IMR-90 (cell line): ENCODE measurements around the gene AKR1E2. TPM values are rescaled to one million over a fixed set of nuclear protein-coding genes. Genes with fewer than 3 reads are reported as not detected.

ENCODE experiments used
- ATAC-seq: fragments of 200-7000 bp; cut with Tn5 transposase; 2 replicates; pipeline ENCODE4 v1.9.1; 2020; ENCODE audit warnings: low read depth, mild to moderate bottlenecking, moderate library complexity
- BruUV-seq: library from RNA; stranded (reverse); fragments of 400-500 nt; replicated peaks from 2 replicates; lab custom pipeline; 2021; lab: Mats Ljungman, UMichigan
- CTCF ChIA-PET: fragments of 300-600 bp; formaldehyde crosslinking; extraction: SDS; loops from one replicate; lab custom pipeline; 2021; ENCODE audit warnings: antibody characterized with exemption; lab: Yijun Ruan, JAX
- POLR2A ChIA-PET: fragments of 300-600 bp; sonication (Branson Sonifier 250); formaldehyde crosslinking; loops from one replicate; lab custom pipeline; 2022; ENCODE audit warnings: antibody characterized with exemption; ENCODE audit not compliant: unreplicated experiment; lab: Charles Lee
- DNase-seq: peaks from one replicate; pipeline ENCODE4 v3.0.0; 2013
- H2AFZ ChIP-seq: replicated peaks from 2 replicates; pipeline ENCODE3; 2013; ENCODE audit warnings: low read length, mild to moderate bottlenecking; ENCODE audit not compliant: poor library complexity
- H2AK5ac ChIP-seq: 2 replicates; pipeline ENCODE4 v1.6.1; 2013; ENCODE audit warnings: low read depth, low read length, inconsistent platforms
- H2AK9ac ChIP-seq: replicated peaks from 2 replicates; pipeline ENCODE3; 2013; ENCODE audit warnings: mild to moderate bottlenecking, low read depth, low read length, moderate library complexity; ENCODE audit not compliant: poor library complexity
- H2BK120ac ChIP-seq: 2 replicates; pipeline ENCODE4 v1.6.1; 2013; ENCODE audit warnings: low read depth, low read length, inconsistent platforms
- H2BK15ac ChIP-seq: 3 replicates; pipeline ENCODE4 v1.6.1; 2013; ENCODE audit warnings: low read depth, low read length, inconsistent platforms
- H2BK20ac ChIP-seq: 2 replicates; pipeline ENCODE4 v1.6.1; 2013; ENCODE audit warnings: low read depth, mild to moderate bottlenecking, inconsistent platforms, low read length, moderate library complexity
- H2BK5ac ChIP-seq: 2 replicates; pipeline ENCODE4 v1.6.1; 2013; ENCODE audit warnings: mild to moderate bottlenecking, low read depth, low read length, inconsistent platforms; ENCODE audit not compliant: poor library complexity, severe bottlenecking
- H3K14ac ChIP-seq: replicated peaks from 2 replicates; pipeline ENCODE4 v1.6.1; 2013; ENCODE audit warnings: low read depth, low read length, inconsistent platforms
- H3K18ac ChIP-seq: 2 replicates; pipeline ENCODE4 v1.6.1; 2013; ENCODE audit warnings: low read depth, low read length, control low read depth
- H3K23ac ChIP-seq: 2 replicates; pipeline ENCODE4 v1.6.1; 2013; ENCODE audit warnings: low read depth, low read length, inconsistent platforms
- H3K27ac ChIP-seq: 2 replicates; pipeline ENCODE4 v1.5.1; 2013; ENCODE audit warnings: mild to moderate bottlenecking, control low read depth, low read length; ENCODE audit not compliant: insufficient read depth
- H3K27me3 ChIP-seq: 2 replicates; pipeline ENCODE4 v1.6.1; 2013; ENCODE audit warnings: low read length; ENCODE audit not compliant: control insufficient read depth, insufficient read depth
- H3K36me3 ChIP-seq: 2 replicates; pipeline ENCODE4 v1.6.1; 2013; ENCODE audit warnings: low read length, mixed read lengths; ENCODE audit not compliant: control insufficient read depth, insufficient read depth
- H3K4ac ChIP-seq: 2 replicates; pipeline ENCODE4 v1.6.1; 2013; ENCODE audit warnings: low read depth, low read length, inconsistent platforms
- H3K4me1 ChIP-seq: 2 replicates; pipeline ENCODE4 v1.6.1; 2013; ENCODE audit warnings: low read length, mixed read lengths; ENCODE audit not compliant: control insufficient read depth, insufficient read depth
- H3K4me2 ChIP-seq: 2 replicates; pipeline ENCODE4 v1.6.1; 2013; ENCODE audit warnings: low read depth, mild to moderate bottlenecking, control low read depth, low read length, moderate library complexity
- H3K4me3 ChIP-seq: 2 replicates; pipeline ENCODE4 v1.5.1; 2013; ENCODE audit warnings: low read depth, mild to moderate bottlenecking, control low read depth, low read length, moderate library complexity; ENCODE audit not compliant: insufficient read depth
- H3K56ac ChIP-seq: 2 replicates; pipeline ENCODE4 v1.6.1; 2013; ENCODE audit warnings: low read length, inconsistent platforms; ENCODE audit not compliant: insufficient read depth; ENCODE audit errors: extremely low read depth
- H3K79me1 ChIP-seq, 2 experiments: 2 replicates each; pipeline ENCODE4 v1.6.1; 2013; ENCODE audit warnings: low read length in 2 of 2, inconsistent platforms in 1 of 2, low read depth in 1 of 2
- H3K9ac ChIP-seq: 2 replicates; pipeline ENCODE4 v1.6.1; 2013; ENCODE audit warnings: low read depth, low read length, control low read depth
- H3K9me1 ChIP-seq: 2 replicates; pipeline ENCODE4 v1.6.1; 2013; ENCODE audit warnings: low read length, inconsistent platforms; ENCODE audit not compliant: insufficient read depth
- H3K9me3 ChIP-seq: 2 replicates; pipeline ENCODE4 v1.6.1; 2013; ENCODE audit warnings: low read length; ENCODE audit not compliant: control insufficient read depth, insufficient read depth
- H4K20me1 ChIP-seq: 2 replicates; pipeline ENCODE4 v1.6.1; 2013; ENCODE audit warnings: low read length, inconsistent platforms; ENCODE audit not compliant: insufficient read depth
- H4K5ac ChIP-seq: 2 replicates; pipeline ENCODE4 v1.6.1; 2013; ENCODE audit warnings: mild to moderate bottlenecking, low read depth, low read length, control low read depth
- H4K8ac ChIP-seq, 2 experiments: 2 replicates each; pipeline ENCODE4 v1.6.1; 2013; ENCODE audit warnings: low read depth in 2 of 2, low read length in 2 of 2, control low read depth in 1 of 2, inconsistent platforms in 1 of 2
- H4K91ac ChIP-seq: 2 replicates; pipeline ENCODE4 v1.6.1; 2013; ENCODE audit warnings: low read depth, low read length, inconsistent platforms; ENCODE audit not compliant: insufficient read depth
- BHLHE40 ChIP-seq: fragments of 150-350 bp; IDR thresholded peaks from 2 replicates; pipeline ENCODE4 v1.6.1; 2016; ENCODE audit warnings: mild to moderate bottlenecking, low read depth, low read length
- CEBPB ChIP-seq: IDR thresholded peaks from 2 replicates; pipeline ENCODE4 v1.6.1; 2012; ENCODE audit warnings: low read depth, low read length, improper control_type of control experiment
- CHD1 ChIP-seq: IDR thresholded peaks from 2 replicates; pipeline ENCODE4 v1.6.1; 2012; ENCODE audit warnings: low read depth, low read length, improper control_type of control experiment
- ELK1 ChIP-seq: fragments of 150-350 bp; IDR thresholded peaks from 2 replicates; pipeline ENCODE4 v1.6.1; 2016; ENCODE audit warnings: low read depth, mild to moderate bottlenecking, low read length, moderate library complexity, borderline replicate concordance
- FOS ChIP-seq: fragments of 150-350 bp; IDR thresholded peaks from 2 replicates; pipeline ENCODE4 v1.6.1; 2016; ENCODE audit warnings: low read depth, low read length
- MAFK ChIP-seq: IDR thresholded peaks from 2 replicates; pipeline ENCODE4 v1.6.1; 2012; ENCODE audit warnings: low read depth, low read length, improper control_type of control experiment
- MAZ ChIP-seq: IDR thresholded peaks from 2 replicates; pipeline ENCODE4 v1.6.1; 2012; ENCODE audit warnings: low read depth, mild to moderate bottlenecking, low read length, improper control_type of control experiment, moderate library complexity, borderline replicate concordance
- NFE2L2 ChIP-seq: fragments of 150-350 bp; IDR thresholded peaks from 2 replicates; pipeline ENCODE4 v1.6.1; 2016; ENCODE audit warnings: low read depth, mild to moderate bottlenecking, low read length
- POLR2A ChIP-seq: IDR thresholded peaks from 2 replicates; pipeline ENCODE4 v1.6.1; 2012; ENCODE audit warnings: mild to moderate bottlenecking, low read depth, low read length
- RAD21 ChIP-seq: IDR thresholded peaks from 2 replicates; pipeline ENCODE4 v1.6.1; 2012; ENCODE audit warnings: low read length, improper control_type of control experiment
- RCOR1 ChIP-seq: IDR thresholded peaks from 2 replicates; pipeline ENCODE4 v1.6.1; 2012; ENCODE audit warnings: mild to moderate bottlenecking, low read length, improper control_type of control experiment; ENCODE audit not compliant: insufficient replicate concordance
- RFX5 ChIP-seq: IDR thresholded peaks from 2 replicates; pipeline ENCODE4 v1.8.0; 2012; ENCODE audit warnings: low read depth, mild to moderate bottlenecking, low read length, moderate library complexity
- SMC3 ChIP-seq: fragments of 150-350 bp; IDR thresholded peaks from 2 replicates; pipeline ENCODE4 v1.6.1; 2016; ENCODE audit warnings: low read depth, mild to moderate bottlenecking, antibody characterized with exemption, low read length, moderate library complexity
- WGBS, 2 experiments: methylation state at CpG; one replicate each; pipeline versions ENCODE4 v1.1.5 to v1.1.7; 2013; ENCODE audit warnings: missing lambda C conversion rate in 2 of 2; ENCODE audit not compliant: insufficient read length in 1 of 2; ENCODE audit errors: extremely low coverage in 2 of 2; 5-methylcytosine and 5-hydroxymethylcytosine counted together
- dilution Hi-C: fragments of 300-500 bp; cut with HindIII; formaldehyde crosslinking; loops from one replicate; pipeline ENCODE4 v1.14.3; 2018; ENCODE audit warnings: low sequenced_read_pairs; ENCODE audit not compliant: unreplicated experiment
- in situ Hi-C: fragments of 300-500 bp; cut with MboI; formaldehyde crosslinking; loops from 3 replicates; pipeline ENCODE4 v1.14.3; 2019; ENCODE audit warnings: low sequenced_read_pairs, inconsistent platforms, mixed read lengths
- intact Hi-C: fragments of 100-400 bp; cut with micrococcal nuclease; formaldehyde crosslinking; loops from 2 replicates; pipeline ENCODE4 v1.10.0; 2022
- polyA plus RNA-seq, 3 experiments: library from polyadenylated mRNA; depleted of rRNA; stranded (reverse); fragments of >200 nt; gene quantifications; 2 replicates each; pipeline ENCODE4 v1.2.3, GENCODE V29; 2012; ENCODE audit warnings: low replicate concordance in 1 of 3
- total RNA-seq: library from RNA; depleted of rRNA; stranded (reverse); fragments of >200 nt; gene quantifications from 2 replicates; pipeline ENCODE4 v1.2.3, GENCODE V29; 2012
- TF ChIP-seq, protein P1 (sequence below): fragments of 150-350 bp; IDR thresholded peaks from 2 replicates; pipeline ENCODE4 v1.6.1; 2017; ENCODE audit warnings: mild to moderate bottlenecking, antibody characterized with exemption, low read length, low read depth

Gene AKR1E2
- total and polyA plus RNA-seq, 2 of the 4 experiments (the other 2 are of a cell fraction) = 1.2 to 3.4 TPM

GRCh38 chr10:4831091-4831490 lies 5.1 kb downstream of the AKR1E2 start:
- no peak overlapping the region for H4K91ac ChIP-seq
- no peak overlapping the region for H3K56ac ChIP-seq
- no TSS peak for BruUV-seq
- no peak overlapping the region for H3K4me2 ChIP-seq
- in situ Hi-C loops (loop anchor here (25.0 kb wide), 2 partner anchors 781 to 1031 kb away; no protein-coding TSS in a partner anchor), intact Hi-C loops (no loop called here), dilution Hi-C loops (no loop called here)
- H3K9ac ChIP-seq = no peak overlapping the region
- H2BK15ac ChIP-seq = no peak overlapping the region
- no CpG with 5 or more reads among the region's 5 CpGs for WGBS, 2 experiments
- no peak overlapping the region for H3K23ac ChIP-seq
- no peak overlapping the region for H4K8ac ChIP-seq
- TF ChIP-seq NFE2L2 (no peak), FOS (no peak), CHD1 (no peak), MAFK (no peak), MAZ (no peak), SMC3 (no peak), ELK1 (no peak), RFX5 (no peak), CEBPB (no peak), RCOR1 (no peak), RAD21 (no peak), BHLHE40 (no peak), POLR2A (no peak)
- TF ChIP-seq, protein P1, sequence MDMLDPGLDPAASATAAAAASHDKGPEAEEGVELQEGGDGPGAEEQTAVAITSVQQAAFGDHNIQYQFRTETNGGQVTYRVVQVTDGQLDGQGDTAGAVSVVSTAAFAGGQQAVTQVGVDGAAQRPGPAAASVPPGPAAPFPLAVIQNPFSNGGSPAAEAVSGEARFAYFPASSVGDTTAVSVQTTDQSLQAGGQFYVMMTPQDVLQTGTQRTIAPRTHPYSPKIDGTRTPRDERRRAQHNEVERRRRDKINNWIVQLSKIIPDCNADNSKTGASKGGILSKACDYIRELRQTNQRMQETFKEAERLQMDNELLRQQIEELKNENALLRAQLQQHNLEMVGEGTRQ = no peak
- no peak overlapping the region for H2AK5ac ChIP-seq
- no peak overlapping the region for H3K18ac ChIP-seq
- DNase-seq (no peak), ATAC-seq (no peak)
- H3K36me3 ChIP-seq = no peaks in the 10 kb centered on the region; the same call in 1 of the 2 replicates
- no peak overlapping the region for H4K5ac ChIP-seq
- H3K9me1 ChIP-seq = peaks cover 5% of the 10 kb centered on the region; the same call in 1 of the 2 replicates
- H4K20me1 ChIP-seq = no peaks in the 10 kb centered on the region
- no peak overlapping the region for H2AK9ac ChIP-seq
- H3K4me3 ChIP-seq = no peak overlapping the region
- CTCF ChIA-PET = interaction anchor here (1.6 kb wide), 1 partner anchor 19 kb away, joined by 3 read pairs; no protein-coding TSS in a partner anchor
- peaks cover 0 to 6% of the 10 kb centered on the region in 2 experiments; a peak in 1 of 4 replicates for H3K79me1 ChIP-seq
- no peak overlapping the region for H3K14ac ChIP-seq
- peaks cover 2% of the 10 kb centered on the region; the same call in 1 of the 2 replicates for H3K4me1 ChIP-seq
- POLR2A ChIA-PET = no interaction called here
- H3K4ac ChIP-seq = no peak overlapping the region
- H2BK5ac ChIP-seq = no peak overlapping the region
- H3K27me3 ChIP-seq = no peaks in the 10 kb centered on the region
- H2BK120ac ChIP-seq = no peak overlapping the region
- H2BK20ac ChIP-seq = no peak overlapping the region
- H3K9me3 ChIP-seq = no peaks in the 10 kb centered on the region
- no peak overlapping the region for H3K27ac ChIP-seq
- H2AFZ ChIP-seq = no peak overlapping the region
